Left ventricle myocardium superior (tissue), 1 donor: ENCODE data around the gene ERVFRD-1. TPM values are rescaled to one million over a fixed set of nuclear protein-coding genes. Genes with fewer than 3 reads are reported as not detected.
A peak's percentile ranks its signal among the peaks of the same experiment; 100 is the strongest.

Source experiments
- ATAC-seq: fragments of 200-7000 bp; cut with Tn5 transposase; one replicate; pipeline ENCODE4 v1.9.1; 2020; ENCODE audit warnings: mild to moderate bottlenecking, moderate library complexity
- DNase-seq: peaks from one replicate; pipeline ENCODE4 v3.0.0-alpha.2; 2020
- intact Hi-C: fragments of 100-400 bp; cut with micrococcal nuclease; formaldehyde crosslinking; loops from one replicate; pipeline ENCODE4 v1.11.0; 2022
- long read RNA-seq: library from polyadenylated mRNA; unstranded; transcript quantifications from one replicate; pipeline ENCODE4 v2.0.0, GENCODE V29; 2021
- total RNA-seq: library from RNA; stranded (reverse); fragmentation: NEBNext Ultra II Directional; extraction: Animal tissue kit (Norgen Biotek cat#: 25700); gene quantifications from one replicate; pipeline ENCODE4 v1.2.1, GENCODE V29; 2021
- donor health status: DM: no; HTN: yes; CAD: no; lungs with severe emphysema.

ERVFRD-1 gene
- total RNA-seq = 0.12 TPM
- long read RNA-seq = 0 reads

- DNase-seq (no peak), ATAC-seq (no peak)
- intact Hi-C loops = no loop called here
Observed at GRCh38 chr6:11110921-11111768, at the start of gene ERVFRD-1. Gene ERVFRD-1 (minus strand): TSS chr6:11111725. CDS start chr6:11105310, 6,415 bp downstream.

GRCh38 chr6:11160199-11160598, 48.7 kb upstream of the ERVFRD-1 start:
- no peak for ATAC-seq
- intact Hi-C loops = no loop called here

GRCh38 chr6:11155589-11155988, 44.1 kb upstream of the ERVFRD-1 start:
- DNase-seq = no peak
- intact Hi-C loops = no loop called here
- no peak for ATAC-seq

More at GRCh38 chr6:11160199-11160598, 48.7 kb upstream of the ERVFRD-1 start:
- no peak for DNase-seq

- DNase-seq (no peak), ATAC-seq (no peak)
- intact Hi-C loops = no loop called here
Observed at GRCh38 chr6:11153447-11153846, 41.9 kb upstream of the ERVFRD-1 start.

- ATAC-seq (no peak), DNase-seq (no peak)
- intact Hi-C loops = no loop called here
Observed at GRCh38 chr6:11152581-11152980, 41.1 kb upstream of the ERVFRD-1 start.

- intact Hi-C loops = no loop called here
- no peak for DNase-seq
Observed at GRCh38 chr6:11151488-11151887, 40.0 kb upstream of the ERVFRD-1 start.

GRCh38 chr6:11149551-11149950, 38.0 kb upstream of the ERVFRD-1 start:
- ATAC-seq (no peak), DNase-seq (no peak)
- intact Hi-C loops = loop anchor here (10.0 kb wide), 1 partner anchor 425 kb away; no protein-coding TSS in a partner anchor

More at GRCh38 chr6:11151488-11151887, 40.0 kb upstream of the ERVFRD-1 start:
- ATAC-seq = no peak

GRCh38 chr6:11146117-11146826, 34.7 kb upstream of the ERVFRD-1 start:
- intact Hi-C loops = loop anchor here (10.0 kb wide), 1 partner anchor 429 kb away; no protein-coding TSS in a partner anchor
- ATAC-seq = no peak
- no peak for DNase-seq

- ATAC-seq = peak; percentile 93
- intact Hi-C loops = loop anchor here (1.0 to 10.0 kb wide), 2 partner anchors 352 to 430 kb away; no protein-coding TSS in a partner anchor
- peak; percentile 80 for DNase-seq
Observed at GRCh38 chr6:11144393-11144851, 32.9 kb upstream of the ERVFRD-1 start.

- intact Hi-C loops = loop anchor here (1.0 to 10.0 kb wide), 2 partner anchors 353 to 431 kb away; no protein-coding TSS in a partner anchor
- ATAC-seq (peak; percentile 87), DNase-seq (peak; percentile 56)
Observed at GRCh38 chr6:11143394-11144371, 32.2 kb upstream of the ERVFRD-1 start.

- DNase-seq (no peak), ATAC-seq (no peak)
- intact Hi-C loops = loop anchor here (10.0 kb wide), 1 partner anchor 432 kb away; no protein-coding TSS in a partner anchor
Observed at GRCh38 chr6:11142296-11143027, 30.9 kb upstream of the ERVFRD-1 start.

- DNase-seq = no peak
- intact Hi-C loops = loop anchor here (10.0 kb wide), 1 partner anchor 434 kb away; no protein-coding TSS in a partner anchor
- ATAC-seq = no peak
Observed at GRCh38 chr6:11141295-11141694, 29.8 kb upstream of the ERVFRD-1 start.

- ATAC-seq (no peak), DNase-seq (no peak)
- intact Hi-C loops = loop anchor here (10.0 kb wide), 1 partner anchor 435 kb away; no protein-coding TSS in a partner anchor
Observed at GRCh38 chr6:11140056-11140455, 28.5 kb upstream of the ERVFRD-1 start.

- ATAC-seq (no peak), DNase-seq (no peak)
- intact Hi-C loops = no loop called here
Observed at GRCh38 chr6:11139051-11139960, 27.8 kb upstream of the ERVFRD-1 start.

- ATAC-seq = no peak
- intact Hi-C loops = no loop called here
Observed at GRCh38 chr6:11136809-11137208, 25.3 kb upstream of the ERVFRD-1 start.

GRCh38 chr6:11133281-11133680, 21.8 kb upstream of the ERVFRD-1 start:
- DNase-seq (no peak), ATAC-seq (no peak)
- intact Hi-C loops = no loop called here

More at GRCh38 chr6:11136809-11137208, 25.3 kb upstream of the ERVFRD-1 start:
- DNase-seq = no peak
